Measurements from ENCODE around the gene CPAMD8.
A peak's percentile ranks its signal among the peaks of the same experiment; 100 is the strongest.
"Not testable (repeated sequence)": the region's sequence is repeated elsewhere in the genome, so short reads cannot be mapped to it uniquely, and the experiment has no call there.

CPAMD8 gene

GRCh38 chr19:16945762-16946465 lies 80.7 kb downstream of the CPAMD8 start:
- ChIA-PET CTCF (no interaction called here), POLR2A (no interaction called here)
- no peak for TF ChIP-seq CTCF (IDR thresholded peaks at IDR 0.05; ENCODE audit: control extremely low read depth, extremely low read depth, low read depth, missing control alignments)
- no peak for DNase-seq (ENCODE audit: extremely low spot score)

- POLR2A ChIA-PET, result no interaction called here
- peak; percentile 4 for DNase-seq (ENCODE audit: extremely low spot score)
- TF ChIP-seq CTCF (IDR thresholded peaks at IDR 0.05; ENCODE audit: control extremely low read depth, extremely low read depth, low read depth, missing control alignments), result no peak
- CTCF ChIA-PET, result no interaction called here
Measured at GRCh38 chr19:16945364-16945714, 81.3 kb downstream of the CPAMD8 start.

DNA sequence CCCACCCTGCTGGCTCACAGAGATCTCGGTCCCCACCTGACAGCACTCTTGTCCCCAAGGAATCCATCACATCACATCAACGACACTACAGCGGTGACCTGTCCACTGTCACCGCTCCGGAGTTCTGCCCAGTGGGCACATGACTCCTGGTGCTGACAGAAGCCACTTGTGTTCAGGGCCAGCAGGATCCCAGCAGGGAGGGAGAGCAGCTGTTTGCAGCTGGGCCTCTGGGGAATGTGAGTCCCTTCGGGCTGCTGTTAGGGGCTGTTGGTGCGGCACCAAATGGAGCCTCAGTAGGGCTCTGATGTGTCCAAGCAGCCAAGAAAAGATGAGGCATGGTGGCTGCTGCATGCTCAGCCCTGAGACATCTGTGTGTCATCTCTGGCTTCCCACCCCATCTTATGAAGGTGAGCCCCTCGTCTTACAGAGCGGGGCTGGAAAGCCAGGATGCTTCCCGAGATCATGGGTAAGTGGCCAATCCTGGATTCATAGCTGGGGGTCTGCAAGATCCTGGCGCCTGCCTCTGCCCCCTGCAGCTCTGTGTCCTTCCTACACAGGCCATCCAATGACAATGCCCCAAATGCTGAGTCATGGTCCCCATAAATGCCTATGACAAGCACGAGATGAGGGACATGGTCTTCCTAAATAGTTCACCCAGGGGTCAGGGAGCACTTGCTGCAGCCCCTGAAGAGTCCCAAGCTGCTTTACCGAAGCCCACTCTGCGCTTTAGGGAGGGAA lies 81.8 kb downstream of the CPAMD8 start:
- POLR2A ChIA-PET, result no interaction called here
- peak; percentile 4 for DNase-seq (ENCODE audit: extremely low spot score)
- CTCF ChIA-PET, result no interaction called here
- no peak for TF ChIP-seq CTCF (IDR thresholded peaks at IDR 0.05; ENCODE audit: control extremely low read depth, extremely low read depth, low read depth, missing control alignments)

GRCh38 chr19:16943942-16944625 lies 82.5 kb downstream of the CPAMD8 start:
- POLR2A ChIA-PET, result no interaction called here
- no peak for TF ChIP-seq CTCF (IDR thresholded peaks at IDR 0.05; ENCODE audit: control extremely low read depth, extremely low read depth, low read depth, missing control alignments)
- CTCF ChIA-PET, result no interaction called here
- peak; percentile 4 for DNase-seq (ENCODE audit: extremely low spot score)

GRCh38 chr19:16943090-16943489 lies 83.5 kb downstream of the CPAMD8 start:
- CTCF ChIA-PET, POLR2A ChIA-PET: not testable (repeated sequence)

GRCh38 chr19:16942583-16942982 lies 84.0 kb downstream of the CPAMD8 start:
- POLR2A ChIA-PET, result no interaction called here
- CTCF ChIA-PET, result no interaction called here
- TF ChIP-seq CTCF (IDR thresholded peaks at IDR 0.05; ENCODE audit: control extremely low read depth, extremely low read depth, low read depth, missing control alignments), result no peak
- peak; percentile 4 for DNase-seq (ENCODE audit: extremely low spot score)

More at GRCh38 chr19:16943090-16943489, 83.5 kb downstream of the CPAMD8 start:
- not testable (repeated sequence) for DNase-seq (ENCODE audit: extremely low spot score)

DNA sequence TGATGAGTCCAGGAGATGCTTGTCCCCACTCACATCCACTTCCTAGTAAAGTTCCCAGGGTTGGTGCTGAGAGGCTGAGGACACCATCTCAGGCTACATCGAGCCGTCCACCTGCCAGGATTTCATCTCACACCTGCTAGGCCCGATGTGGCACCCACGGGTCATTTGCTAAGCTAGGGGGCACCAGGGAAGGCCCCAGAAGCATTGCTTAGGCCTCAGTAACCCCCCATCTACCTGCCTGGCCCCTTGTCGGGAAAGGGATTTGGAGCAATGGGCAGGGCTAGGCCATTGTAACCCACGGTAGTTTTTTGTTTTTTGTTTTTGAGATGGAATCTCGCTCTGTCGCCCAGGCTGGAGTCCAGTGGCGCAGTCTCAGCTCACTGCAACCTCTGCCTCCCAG lies 86.0 kb downstream of the CPAMD8 start:
- POLR2A ChIA-PET, result no interaction called here
- DNase-seq (ENCODE audit: extremely low spot score), result peak; percentile 6
- TF ChIP-seq CTCF (IDR thresholded peaks at IDR 0.05; ENCODE audit: control extremely low read depth, extremely low read depth, low read depth, missing control alignments), result no peak
- CTCF ChIA-PET, result no interaction called here

DNA sequence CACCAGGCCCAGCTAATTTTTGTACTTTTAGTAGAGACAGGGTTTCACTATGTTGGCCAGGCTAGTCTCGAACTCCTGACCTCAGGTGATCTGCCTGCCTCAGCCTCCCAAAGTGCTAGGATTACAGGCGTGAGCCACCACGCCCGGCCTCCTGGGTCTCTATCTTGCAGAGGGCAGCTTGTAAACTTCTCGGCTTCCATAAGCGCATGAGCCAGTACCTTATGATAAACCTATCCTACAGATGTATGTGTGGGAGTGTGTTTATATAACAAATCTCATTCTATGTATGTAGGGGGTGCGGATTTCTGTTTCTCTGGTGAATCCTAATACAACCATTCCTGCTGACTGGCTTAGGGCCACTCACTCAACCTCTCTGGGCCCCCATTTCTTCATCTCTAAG lies 86.5 kb downstream of the CPAMD8 start:
- CTCF ChIA-PET; DNase-seq (ENCODE audit: extremely low spot score); POLR2A ChIA-PET: not testable (repeated sequence)

Measured in GM10248 (cell line).